ACHN (cell line): ENCODE measurements around the gene MSMB.
"Not testable (repeated sequence)": the region's sequence is repeated elsewhere in the genome, so short reads cannot be mapped to it uniquely, and the experiment has no call there.

Experiments used
- DNase-seq: peaks from one replicate; pipeline ENCODE4 v3.0.0-alpha.2; 2015
- in situ Hi-C: cut with HindIII; loops from 2 replicates; pipeline ENCODE4 v1.10.0; 2017; ENCODE audit warnings: low sequenced_read_pairs, low pct_ligation_motif_present, low pct_unique_long_range_greater_than_20kb

The MSMB gene, protein sequence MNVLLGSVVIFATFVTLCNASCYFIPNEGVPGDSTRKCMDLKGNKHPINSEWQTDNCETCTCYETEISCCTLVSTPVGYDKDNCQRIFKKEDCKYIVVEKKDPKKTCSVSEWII

DNA sequence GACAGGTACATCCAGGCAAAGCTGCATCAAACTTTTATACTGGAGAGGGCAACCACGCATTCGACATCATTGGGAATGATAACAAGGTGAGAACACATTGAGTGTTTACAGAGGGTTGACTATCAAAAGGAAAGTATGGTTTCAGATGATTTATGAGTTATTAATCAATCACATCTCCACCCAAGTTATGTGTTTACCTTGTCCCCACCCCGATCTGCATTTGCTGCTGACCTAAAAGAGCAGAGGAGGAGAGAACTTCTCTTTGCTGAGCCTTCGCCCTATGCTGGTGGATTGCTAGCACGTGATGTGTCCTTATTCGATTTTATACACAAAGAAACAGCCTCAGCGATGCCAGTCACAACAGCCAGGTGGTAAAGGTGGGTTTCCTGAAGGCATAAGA lies at the start of gene MSMB:
MSMB (minus strand) TSS at position 9 of the 400 bp plus-strand sequence. CDS start 32 bp downstream, outside the sequence.
- no peak for DNase-seq
- in situ Hi-C loops, result no loop called here

DNA sequence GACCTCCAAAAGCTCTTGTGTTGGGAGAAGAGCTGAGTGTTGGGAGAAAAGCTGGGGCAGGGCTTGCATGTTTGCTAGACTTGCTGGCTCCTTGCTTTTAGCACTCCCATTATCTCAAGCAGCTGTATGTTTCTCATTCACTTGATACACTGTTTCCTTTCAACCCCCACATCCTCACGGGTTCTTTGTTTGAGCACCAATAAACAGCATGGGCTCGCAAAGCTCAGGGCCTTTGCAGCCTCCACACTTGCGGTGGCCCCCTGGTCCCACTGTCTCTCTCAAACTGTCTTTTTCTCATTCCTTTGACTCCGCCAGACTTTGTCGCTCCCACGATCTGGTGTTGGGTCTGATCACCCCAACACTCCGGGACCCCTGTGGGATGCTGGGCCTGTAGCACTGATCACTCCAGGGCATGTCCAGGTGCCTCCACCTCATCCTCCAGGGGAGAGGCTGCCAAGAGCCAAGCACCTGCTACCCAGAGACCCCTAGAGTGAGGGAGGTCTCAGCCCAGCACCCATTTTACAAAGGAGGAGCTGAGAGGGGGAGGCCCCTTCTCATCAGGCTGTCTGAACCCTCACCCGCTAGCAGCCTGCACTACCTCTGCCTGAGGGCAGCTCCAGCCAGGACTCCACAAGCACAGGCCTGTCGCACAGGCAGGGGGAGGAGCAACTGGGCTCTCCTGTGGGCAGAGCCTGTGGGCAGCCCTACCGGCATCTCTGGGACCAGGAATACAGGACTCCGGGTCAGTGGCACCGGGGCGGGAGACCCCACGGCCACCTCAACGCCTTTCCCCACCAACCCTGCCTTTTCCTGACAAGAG lies 49.1 kb upstream of the MSMB start:
- in situ Hi-C loops, result no loop called here

DNA sequence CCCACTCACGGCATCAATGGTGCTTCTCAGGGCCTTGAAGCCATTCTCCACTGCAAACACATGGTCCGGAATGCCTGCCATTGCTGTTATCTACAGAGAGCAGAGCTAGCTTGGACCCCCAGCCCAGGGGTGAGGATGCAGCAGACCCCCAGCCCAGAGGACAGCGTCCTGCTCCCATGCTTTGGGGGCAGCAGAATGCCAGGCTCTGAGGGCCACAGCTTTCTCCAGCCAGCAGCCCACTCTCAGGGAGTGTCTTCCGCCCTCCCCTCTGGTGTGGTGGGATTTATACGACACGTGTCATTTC lies 48.1 kb upstream of the MSMB start:
- in situ Hi-C loops, result no loop called here
- no peak for DNase-seq

More for the DNA sequence above, 49.1 kb upstream of the MSMB start:
- no peak for DNase-seq

GRCh38 chr10:46093316-46094196 lies 47.5 kb upstream of the MSMB start:
- DNase-seq, in situ Hi-C loops: not testable (repeated sequence)

- in situ Hi-C loops, result no loop called here
- DNase-seq, result no peak
Measured at GRCh38 chr10:46092524-46093081, 46.5 kb upstream of the MSMB start.

DNA sequence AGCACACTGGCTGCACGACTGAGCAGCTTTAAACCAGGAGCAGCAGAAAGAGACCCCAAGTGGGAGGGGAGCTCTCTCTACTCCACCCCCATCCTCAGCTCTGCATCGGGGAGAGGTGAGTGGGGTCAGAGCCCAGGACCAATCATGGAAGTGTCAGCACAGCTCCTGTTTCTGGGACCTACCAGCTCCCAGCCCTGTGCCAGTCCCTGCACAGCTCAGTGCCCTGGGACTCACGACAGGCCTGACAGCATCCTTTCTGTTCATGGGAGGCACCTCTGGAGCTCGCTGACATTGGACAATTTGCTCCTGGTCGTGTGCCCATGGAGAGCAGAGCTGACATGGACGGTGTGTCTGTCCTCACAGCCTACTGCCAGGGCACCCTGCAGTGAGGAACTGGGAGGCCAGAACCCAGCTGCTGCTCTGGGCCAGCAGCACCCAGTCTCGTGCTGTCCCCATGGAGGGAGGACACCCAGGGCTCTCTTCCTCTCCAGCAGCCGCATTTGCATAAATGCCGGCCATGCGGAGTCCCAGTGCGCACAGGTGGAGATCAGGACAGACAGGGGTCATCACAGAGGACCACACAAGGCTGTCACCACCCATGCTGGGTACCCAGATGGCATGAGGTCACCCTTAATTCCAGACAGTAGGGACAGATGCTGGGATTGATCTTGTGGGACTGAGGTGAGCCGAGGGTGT lies 45.9 kb upstream of the MSMB start:
- in situ Hi-C loops, result no loop called here

DNA sequence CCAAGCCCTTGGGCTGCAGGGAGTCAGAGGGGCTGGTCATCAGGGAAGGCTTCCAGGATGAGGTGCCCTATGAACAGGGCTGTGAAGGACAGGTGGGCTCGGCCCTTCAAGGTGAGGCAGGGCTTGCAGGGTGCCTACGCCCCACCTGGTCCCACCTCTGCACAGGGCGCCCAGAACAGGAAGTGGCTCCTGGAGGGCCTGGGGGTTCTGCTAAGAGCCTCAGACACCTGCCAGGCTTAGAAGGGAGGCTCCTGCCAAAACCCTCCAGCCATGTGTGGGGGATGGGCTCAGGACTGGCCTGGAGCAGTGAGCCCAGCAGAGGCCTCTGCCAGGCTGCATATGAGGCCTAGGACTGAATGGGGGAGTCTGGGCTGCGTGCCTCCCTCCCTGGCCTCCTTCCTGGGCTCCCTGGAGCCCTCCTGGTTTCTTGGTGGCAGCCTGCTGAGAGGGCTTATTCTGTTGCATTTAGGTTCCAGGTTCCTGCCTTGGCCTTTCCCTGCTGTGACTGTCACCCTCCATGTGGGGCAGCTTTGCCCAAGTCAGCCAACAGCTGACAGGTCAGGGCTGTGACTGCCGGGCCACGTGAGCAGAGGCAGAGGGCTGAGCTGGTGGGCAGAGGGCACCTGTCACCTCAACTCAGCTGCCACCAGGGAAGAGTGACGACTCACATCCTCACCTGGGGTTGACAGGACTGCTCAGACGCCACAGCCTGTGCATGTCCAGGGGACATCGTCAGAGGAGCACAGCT lies 45.2 kb upstream of the MSMB start:
- in situ Hi-C loops, result no loop called here
- DNase-seq, result no peak

More for the DNA sequence above, 45.9 kb upstream of the MSMB start:
- no peak for DNase-seq

GRCh38 chr10:46090258-46090812 lies 44.3 kb upstream of the MSMB start:
- in situ Hi-C loops, result no loop called here
- no peak for DNase-seq

DNA sequence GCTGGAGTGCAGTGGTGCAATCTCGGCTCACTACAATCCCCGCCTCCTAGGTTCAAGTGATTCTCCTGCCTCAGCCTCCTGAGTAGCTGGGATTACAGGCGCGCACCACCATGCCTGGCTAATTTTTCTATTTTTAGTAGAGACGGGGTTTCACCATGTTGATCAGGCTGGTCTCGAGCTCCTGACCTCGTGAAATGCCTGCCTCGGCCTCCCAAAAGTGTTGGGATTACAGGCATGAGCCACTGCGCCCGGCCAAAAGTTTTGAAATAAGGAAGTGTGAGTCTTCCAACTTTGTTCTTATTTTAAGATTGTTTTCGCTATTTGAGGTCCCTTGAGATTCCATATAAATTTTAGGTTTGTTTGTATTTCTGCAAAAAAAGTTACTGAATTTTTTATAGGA lies 41.3 kb upstream of the MSMB start:
- in situ Hi-C loops, DNase-seq: not testable (repeated sequence)

- no peak for DNase-seq
- in situ Hi-C loops, result no loop called here
Measured at GRCh38 chr10:46084321-46085165, 38.5 kb upstream of the MSMB start.

- DNase-seq, result no peak
- in situ Hi-C loops, result no loop called here
Measured at GRCh38 chr10:46080886-46081285, 34.8 kb upstream of the MSMB start.

GRCh38 chr10:46079831-46080585 lies 33.9 kb upstream of the MSMB start:
- in situ Hi-C loops, result no loop called here
- no peak for DNase-seq

- DNase-seq, result no peak
- in situ Hi-C loops, result no loop called here
Measured at GRCh38 chr10:46077731-46078413, 31.8 kb upstream of the MSMB start.

- no peak for DNase-seq
Measured at GRCh38 chr10:46077141-46077554, 31.1 kb upstream of the MSMB start.

DNA sequence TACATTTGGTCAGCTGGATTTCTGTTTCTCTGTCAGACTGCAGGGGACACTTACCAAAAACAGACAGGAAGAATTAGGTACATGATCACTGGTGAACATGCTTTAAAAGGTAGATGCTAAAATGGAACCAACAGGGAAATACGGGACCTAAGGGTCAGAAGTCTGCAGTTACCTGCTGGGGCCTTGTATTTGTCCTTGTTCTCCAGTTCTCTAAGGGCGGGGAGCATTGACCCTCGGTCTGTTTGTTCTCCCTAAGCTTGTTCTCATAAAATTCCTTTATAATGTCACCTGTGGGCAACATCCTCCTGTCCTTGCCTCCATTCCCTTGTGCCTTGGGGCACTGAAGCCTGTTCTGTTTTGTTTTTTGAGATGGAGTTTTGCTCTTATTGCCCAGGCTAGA lies 29.8 kb upstream of the MSMB start:
- in situ Hi-C loops, result no loop called here
- DNase-seq, result no peak

More at GRCh38 chr10:46077141-46077554, 31.1 kb upstream of the MSMB start:
- in situ Hi-C loops, result no loop called here
